ENCODE measurements around the gene TMEM184B. TPM values are rescaled to one million over a fixed set of nuclear protein-coding genes. Genes with fewer than 3 reads are reported as not detected.

The TMEM184B gene
- total RNA-seq, 4 donors from 2014 or later = 27.9 to 67.4 (median 40.7) TPM

DNA sequence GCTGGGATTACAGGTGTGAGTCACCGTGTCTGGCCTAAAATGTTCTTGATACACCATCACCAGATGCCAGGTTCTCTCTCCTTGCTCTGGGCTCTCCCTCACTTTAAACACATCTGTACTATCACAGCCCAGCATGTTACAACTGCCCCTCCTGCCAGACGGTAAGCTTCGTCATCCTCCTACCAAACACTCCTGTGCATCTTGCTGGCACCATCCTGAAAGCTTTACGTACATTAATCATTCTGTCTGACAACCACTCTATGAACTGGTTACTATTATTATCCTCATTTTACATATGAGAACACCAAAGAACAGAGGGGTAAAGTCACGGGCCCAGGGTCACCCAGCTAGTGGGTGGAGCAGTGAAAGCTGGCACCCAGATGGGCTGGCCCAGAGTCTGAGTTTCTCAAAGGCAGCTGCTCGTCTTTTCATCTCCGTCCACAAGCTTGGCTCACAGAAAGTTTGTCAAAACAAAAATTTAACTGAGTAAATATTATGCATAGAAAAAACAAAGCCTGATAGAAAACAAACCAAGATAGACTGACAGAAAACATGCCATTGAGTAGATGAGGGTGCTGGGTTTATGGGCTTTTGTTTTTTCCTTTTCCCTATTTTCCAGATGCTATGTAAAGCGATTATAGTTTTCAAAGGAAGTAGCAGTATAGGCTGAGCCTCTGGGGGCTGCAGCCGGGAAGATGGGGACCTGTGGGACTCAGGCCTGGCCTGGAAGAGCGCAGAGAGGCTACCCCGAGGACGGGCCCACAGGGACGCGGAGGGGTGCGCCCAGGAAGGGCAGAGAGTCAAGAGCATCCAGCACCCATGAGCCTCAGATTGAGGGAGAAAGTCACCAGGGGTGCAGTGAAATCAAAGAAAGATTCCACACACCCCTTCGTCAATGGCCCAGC is 100.6 kb downstream of the TMEM184B start:
- no peak for DNase-seq (ENCODE audit: low spot score in 2 of 2)
- 46 to 49% methylated on average over 16 of the region's 16 CpGs for WGBS, 2 donors
- intact Hi-C loops (cut with DNase I; ENCODE audit: low total_unique reads) = no loop called here
- TF ChIP-seq, protein P1, sequence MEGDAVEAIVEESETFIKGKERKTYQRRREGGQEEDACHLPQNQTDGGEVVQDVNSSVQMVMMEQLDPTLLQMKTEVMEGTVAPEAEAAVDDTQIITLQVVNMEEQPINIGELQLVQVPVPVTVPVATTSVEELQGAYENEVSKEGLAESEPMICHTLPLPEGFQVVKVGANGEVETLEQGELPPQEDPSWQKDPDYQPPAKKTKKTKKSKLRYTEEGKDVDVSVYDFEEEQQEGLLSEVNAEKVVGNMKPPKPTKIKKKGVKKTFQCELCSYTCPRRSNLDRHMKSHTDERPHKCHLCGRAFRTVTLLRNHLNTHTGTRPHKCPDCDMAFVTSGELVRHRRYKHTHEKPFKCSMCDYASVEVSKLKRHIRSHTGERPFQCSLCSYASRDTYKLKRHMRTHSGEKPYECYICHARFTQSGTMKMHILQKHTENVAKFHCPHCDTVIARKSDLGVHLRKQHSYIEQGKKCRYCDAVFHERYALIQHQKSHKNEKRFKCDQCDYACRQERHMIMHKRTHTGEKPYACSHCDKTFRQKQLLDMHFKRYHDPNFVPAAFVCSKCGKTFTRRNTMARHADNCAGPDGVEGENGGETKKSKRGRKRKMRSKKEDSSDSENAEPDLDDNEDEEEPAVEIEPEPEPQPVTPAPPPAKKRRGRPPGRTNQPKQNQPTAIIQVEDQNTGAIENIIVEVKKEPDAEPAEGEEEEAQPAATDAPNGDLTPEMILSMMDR (IDR thresholded peaks at IDR 0.05) = no peak
- no peak for TF ChIP-seq POLR2A (IDR thresholded peaks at IDR 0.05)
- no peak overlapping the region for H3K4me3 ChIP-seq (ENCODE audit: low read depth, poor library complexity, severe bottlenecking)

DNA sequence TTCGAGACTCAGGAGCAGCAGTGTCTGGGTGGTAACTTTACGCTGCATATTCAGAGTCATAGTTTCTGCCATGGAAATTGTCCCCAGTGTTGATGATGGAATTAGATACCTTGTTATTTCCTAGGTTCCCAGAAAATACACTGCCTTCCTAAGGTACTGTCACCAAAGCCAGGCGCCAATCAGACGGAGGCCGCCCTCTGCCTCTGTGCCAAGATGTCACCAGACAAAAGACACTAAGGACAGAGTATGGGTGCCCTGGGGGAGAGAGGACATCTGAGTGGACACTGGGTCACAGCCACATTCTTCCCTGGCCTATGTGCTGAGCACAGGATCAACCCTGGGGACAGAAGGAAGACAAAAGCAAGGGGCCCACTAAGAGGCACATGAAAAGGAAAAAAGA is 102.3 kb downstream of the TMEM184B start:
- DNase-seq (ENCODE audit: low spot score in 2 of 2) = no peak
- intact Hi-C loops (cut with DNase I; ENCODE audit: low total_unique reads) = no loop called here
- WGBS, 2 donors = 98 to 99% methylated on average over 5 of the region's 5 CpGs

More for the DNA sequence above, 102.3 kb downstream of the TMEM184B start:
- H3K4me3 ChIP-seq (ENCODE audit: low read depth, poor library complexity, severe bottlenecking) = no peak overlapping the region
- no peak for TF ChIP-seq POLR2A (IDR thresholded peaks at IDR 0.05)
- TF ChIP-seq, protein P1 (IDR thresholded peaks at IDR 0.05) = no peak

Other genes starting within 250 kb of the TMEM184B start
- 10 to 100 TPM; 35.9 to 67.6 (median 51.4) TPM for gene PICK1, start 215.6 kb downstream of the TMEM184B start, total RNA-seq
- under 1 TPM; 0.13 to 0.80 (median 0.33) TPM for gene SLC16A8, start 188.8 kb downstream of the TMEM184B start, total RNA-seq
- 1 to 10 TPM; 1.3 to 2.3 (median 2.1) TPM for gene BAIAP2L2, start 162.3 kb downstream of the TMEM184B start, total RNA-seq
- 10 to 100 TPM; 46.0 to 88.4 (median 64.8) TPM for gene PLA2G6, start 91.2 kb downstream of the TMEM184B start, total RNA-seq
- gene MAFF, start 71.0 kb downstream of the TMEM184B start, total RNA-seq = 100 to 1,000 TPM in 1 of 4 donors, 10 to 100 TPM in 3; 64.7 to 116 (median 82.0) TPM
- 100 to 1,000 TPM; 142 to 258 (median 163) TPM for gene CSNK1E, start 44.4 kb upstream of the TMEM184B start, total RNA-seq
- 1 to 10 TPM in 1 of 4 donors, under 1 TPM in 2, not detected in 1; 0.29 to 1.4 (median 0.46) TPM for gene KCNJ4, start 182.2 kb upstream of the TMEM184B start, total RNA-seq
- 1 to 10 TPM in 2 of 4 donors, under 1 TPM in 2; 0.80 to 5.1 (median 1.3) TPM for gene KDELR3, start 195.1 kb upstream of the TMEM184B start, total RNA-seq
- 100 to 1,000 TPM; 419 to 723 (median 493) TPM for gene DDX17, start 233.3 kb upstream of the TMEM184B start, total RNA-seq